ENCODE measurements around the gene CDK14.

Gene CDK14

GRCh38 chr7:90663176-90663575 lies 67.1 kb downstream of the CDK14 start:
- no peak for TF ChIP-seq CTCF (IDR thresholded peaks at IDR 0.05; ENCODE audit: control extremely low read depth, extremely low read depth, low read depth, missing control alignments)
- ChIA-PET CTCF (interaction anchor here (1.0 to 2.5 kb wide), 4 partner anchors 7 to 52 kb away, joined by 3 to 15 read pairs (median 4); no protein-coding TSS in a partner anchor), POLR2A (no interaction called here)
- no peak for DNase-seq (ENCODE audit: extremely low spot score)

GRCh38 chr7:90666186-90666585 lies 70.1 kb downstream of the CDK14 start:
- POLR2A ChIA-PET, result no interaction called here
- CTCF ChIA-PET, result no interaction called here
- no peak for DNase-seq (ENCODE audit: extremely low spot score)
- no peak for TF ChIP-seq CTCF (IDR thresholded peaks at IDR 0.05; ENCODE audit: control extremely low read depth, extremely low read depth, low read depth, missing control alignments)

- ChIA-PET POLR2A (no interaction called here), CTCF (interaction anchor here (1.4 kb wide), 1 partner anchor 12 kb away, joined by 3 read pairs; no protein-coding TSS in a partner anchor)
- no peak for TF ChIP-seq CTCF (IDR thresholded peaks at IDR 0.05; ENCODE audit: control extremely low read depth, extremely low read depth, low read depth, missing control alignments)
- DNase-seq (ENCODE audit: extremely low spot score), result no peak
Measured at GRCh38 chr7:90668992-90669391, 72.9 kb downstream of the CDK14 start.

GRCh38 chr7:90669492-90669891 lies 73.4 kb downstream of the CDK14 start:
- ChIA-PET POLR2A (no interaction called here), CTCF (interaction anchor here (1.4 kb wide), 1 partner anchor 12 kb away, joined by 3 read pairs; no protein-coding TSS in a partner anchor)
- no peak for TF ChIP-seq CTCF (IDR thresholded peaks at IDR 0.05; ENCODE audit: control extremely low read depth, extremely low read depth, low read depth, missing control alignments)
- no peak for DNase-seq (ENCODE audit: extremely low spot score)

- no peak for DNase-seq (ENCODE audit: extremely low spot score)
- no peak for TF ChIP-seq CTCF (IDR thresholded peaks at IDR 0.05; ENCODE audit: control extremely low read depth, extremely low read depth, low read depth, missing control alignments)
- ChIA-PET POLR2A (interaction anchor here (0.5 kb wide), 1 partner anchor 316 kb away, joined by 7 read pairs; no protein-coding TSS in a partner anchor), CTCF (interaction anchor here (0.9 to 2.9 kb wide), 6 partner anchors 9 to 37 kb away, joined by 3 to 15 read pairs (median 4); no protein-coding TSS in a partner anchor)
Measured at GRCh38 chr7:90671571-90671970, 75.5 kb downstream of the CDK14 start.

- ChIA-PET POLR2A (interaction anchor here (0.6 kb wide), 1 partner anchor 260 kb away, joined by 15 read pairs; no protein-coding TSS in a partner anchor), CTCF (interaction anchor here (0.9 to 2.9 kb wide), 5 partner anchors 8 to 36 kb away, joined by 3 to 15 read pairs (median 4); no protein-coding TSS in a partner anchor)
- DNase-seq (ENCODE audit: extremely low spot score), result no peak
- no peak for TF ChIP-seq CTCF (IDR thresholded peaks at IDR 0.05; ENCODE audit: control extremely low read depth, extremely low read depth, low read depth, missing control alignments)
Measured at GRCh38 chr7:90672210-90672609, 76.1 kb downstream of the CDK14 start.

All from GM10248 (cell line).